Neural cell (in vitro differentiated cells): ENCODE results near the gene KIFBP.
A peak's percentile ranks its signal among the peaks of the same experiment; 100 is the strongest.

ENCODE experiments used
- EP300 ChIP-seq: fragments of 450-650 bp; conservative IDR thresholded peaks from 2 replicates; pipeline ENCODE4 v1.6.1; 2014; ENCODE audit warnings: antibody characterized with exemption, mild to moderate bottlenecking, moderate library complexity; ENCODE audit not compliant: poor library complexity, severe bottlenecking
- EZH2 ChIP-seq: fragments of 200-600, 300-800 bp; shearing (Covaris generic), sonication (generic); IDR thresholded peaks from 2 replicates; pipeline ENCODE4 v1.6.1; 2014; ENCODE audit warnings: antibody characterized with exemption, low read length, borderline replicate concordance, mild to moderate bottlenecking; ENCODE audit not compliant: insufficient read depth, poor library complexity, severe bottlenecking
- MXI1 ChIP-seq: fragments of 450-650 bp; conservative IDR thresholded peaks from 2 replicates; pipeline ENCODE4 v1.6.1; 2014; ENCODE audit warnings: antibody characterized with exemption, mild to moderate bottlenecking; ENCODE audit not compliant: poor library complexity, severe bottlenecking
- POLR2AphosphoS5 ChIP-seq: IDR thresholded peaks from 2 replicates; pipeline ENCODE4 v1.6.1; 2012
- TF ChIP-seq, protein P1 (sequence below): fragments of 450-650 bp; IDR thresholded peaks from 2 replicates; pipeline ENCODE4 v1.5.1; 2014; ENCODE audit warnings: antibody characterized with exemption, mild to moderate bottlenecking, moderate library complexity; ENCODE audit not compliant: poor library complexity, severe bottlenecking

DNA sequence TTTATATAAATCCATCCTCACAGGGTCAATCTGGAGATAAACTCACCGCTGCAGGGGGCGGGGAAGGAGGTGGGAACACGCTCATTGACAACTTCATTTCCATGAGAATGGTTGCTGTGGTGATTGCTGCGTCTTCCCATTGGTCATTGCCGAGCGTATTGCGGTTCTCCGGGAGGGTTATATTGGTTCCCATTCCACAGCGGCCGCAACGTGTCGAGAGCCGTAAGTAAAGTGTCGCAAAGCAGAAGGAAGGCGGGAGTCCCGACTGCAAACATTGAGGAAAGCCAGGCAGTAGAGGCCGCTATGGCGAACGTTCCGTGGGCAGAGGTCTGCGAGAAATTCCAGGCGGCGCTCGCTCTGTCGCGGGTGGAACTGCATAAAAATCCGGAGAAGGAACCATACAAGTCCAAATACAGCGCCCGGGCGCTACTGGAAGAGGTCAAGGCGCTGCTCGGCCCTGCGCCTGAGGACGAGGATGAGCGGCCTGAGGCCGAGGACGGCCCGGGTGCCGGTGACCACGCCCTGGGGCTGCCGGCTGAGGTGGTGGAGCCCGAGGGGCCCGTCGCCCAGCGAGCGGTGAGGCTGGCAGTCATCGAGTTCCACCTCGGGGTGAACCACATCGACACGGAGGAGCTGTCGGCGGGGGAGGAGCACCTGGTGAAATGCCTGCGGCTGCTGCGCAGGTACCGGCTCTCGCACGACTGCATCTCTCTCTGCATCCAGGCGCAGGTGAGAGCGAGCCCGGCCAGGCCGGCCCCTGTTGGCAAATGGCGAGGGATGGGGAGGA lies at the start of gene KIFBP:
- TF ChIP-seq EZH2 (no peak), POLR2AphosphoS5 (peak; percentile 87), EP300 (peak; percentile 36), MXI1 (peak; percentile 83)
- TF ChIP-seq, protein P1, sequence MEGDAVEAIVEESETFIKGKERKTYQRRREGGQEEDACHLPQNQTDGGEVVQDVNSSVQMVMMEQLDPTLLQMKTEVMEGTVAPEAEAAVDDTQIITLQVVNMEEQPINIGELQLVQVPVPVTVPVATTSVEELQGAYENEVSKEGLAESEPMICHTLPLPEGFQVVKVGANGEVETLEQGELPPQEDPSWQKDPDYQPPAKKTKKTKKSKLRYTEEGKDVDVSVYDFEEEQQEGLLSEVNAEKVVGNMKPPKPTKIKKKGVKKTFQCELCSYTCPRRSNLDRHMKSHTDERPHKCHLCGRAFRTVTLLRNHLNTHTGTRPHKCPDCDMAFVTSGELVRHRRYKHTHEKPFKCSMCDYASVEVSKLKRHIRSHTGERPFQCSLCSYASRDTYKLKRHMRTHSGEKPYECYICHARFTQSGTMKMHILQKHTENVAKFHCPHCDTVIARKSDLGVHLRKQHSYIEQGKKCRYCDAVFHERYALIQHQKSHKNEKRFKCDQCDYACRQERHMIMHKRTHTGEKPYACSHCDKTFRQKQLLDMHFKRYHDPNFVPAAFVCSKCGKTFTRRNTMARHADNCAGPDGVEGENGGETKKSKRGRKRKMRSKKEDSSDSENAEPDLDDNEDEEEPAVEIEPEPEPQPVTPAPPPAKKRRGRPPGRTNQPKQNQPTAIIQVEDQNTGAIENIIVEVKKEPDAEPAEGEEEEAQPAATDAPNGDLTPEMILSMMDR = peak; percentile 91
